Measurements from ENCODE around the gene DHPS. TPM values are rescaled to one million over a fixed set of nuclear protein-coding genes. Genes with fewer than 3 reads are reported as not detected.
A peak's percentile ranks its signal among the peaks of the same experiment; 100 is the strongest.

The DHPS gene
- total and polyA plus RNA-seq, 2 of the 13 experiments (the other 11 are each of a cell fraction or from before 2014, with no cell fraction given): 43.3 to 84.3 TPM

- TF ChIP-seq, protein P1, sequence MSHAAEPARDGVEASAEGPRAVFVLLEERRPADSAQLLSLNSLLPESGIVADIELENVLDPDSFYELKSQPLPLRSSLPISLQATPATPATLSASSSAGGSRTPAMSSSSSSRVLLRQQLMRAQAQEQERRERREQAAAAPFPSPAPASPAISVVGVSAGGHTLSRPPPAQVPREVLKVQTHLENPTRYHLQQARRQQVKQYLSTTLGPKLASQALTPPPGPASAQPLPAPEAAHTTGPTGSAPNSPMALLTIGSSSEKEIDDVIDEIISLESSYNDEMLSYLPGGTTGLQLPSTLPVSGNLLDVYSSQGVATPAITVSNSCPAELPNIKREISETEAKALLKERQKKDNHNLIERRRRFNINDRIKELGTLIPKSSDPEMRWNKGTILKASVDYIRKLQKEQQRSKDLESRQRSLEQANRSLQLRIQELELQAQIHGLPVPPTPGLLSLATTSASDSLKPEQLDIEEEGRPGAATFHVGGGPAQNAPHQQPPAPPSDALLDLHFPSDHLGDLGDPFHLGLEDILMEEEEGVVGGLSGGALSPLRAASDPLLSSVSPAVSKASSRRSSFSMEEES (CRISPR knock-in tag; IDR thresholded peaks at IDR 0.05): 0 out of 2 replicates have a peak, but pooled peaks have one; percentile 7
- TF ChIP-seq EZH2 (conservative IDR thresholded peaks at IDR 0.05; ENCODE audit: low read depth, low read length) (no peak), SSRP1 (CRISPR knock-in tag; IDR thresholded peaks at IDR 0.05) (no peak), ZFP36 (IDR thresholded peaks at IDR 0.05; ENCODE audit: borderline replicate concordance, low read depth, low read length, partially characterized antibody) (no peak), ZNF646 (CRISPR knock-in tag; IDR thresholded peaks at IDR 0.05) (no peak), ZBTB21 (CRISPR knock-in tag; IDR thresholded peaks at IDR 0.05) (no peak), ZNF460 (CRISPR knock-in tag; IDR thresholded peaks at IDR 0.05; ENCODE audit: borderline replicate concordance) (no peak), ZNF431 (CRISPR knock-in tag; IDR thresholded peaks at IDR 0.05; ENCODE audit: borderline replicate concordance, low read depth) (no peak), GLI4 (CRISPR knock-in tag; IDR thresholded peaks at IDR 0.05; ENCODE audit: borderline replicate concordance) (0 out of 2 replicates have a peak, but pooled peaks have one; percentile 73), SRY (CRISPR knock-in tag; IDR thresholded peaks at IDR 0.05) (peak; percentile 38; the same call in 1 of the 2 replicates), CBX5 (CRISPR knock-in tag; IDR thresholded peaks at IDR 0.05; ENCODE audit: borderline replicate concordance) (no peak; the same call in 1 of the 2 replicates), NFE2L1 (CRISPR knock-in tag; IDR thresholded peaks at IDR 0.05; ENCODE audit: borderline replicate concordance) (no peak), MAX (IDR thresholded peaks at IDR 0.05) (peak; percentile 71), MAZ (IDR thresholded peaks at IDR 0.05; ENCODE audit: borderline replicate concordance, low read depth, low read length) (no peak), MAZ (CRISPR knock-in tag; IDR thresholded peaks at IDR 0.05; ENCODE audit: low read depth) (peak; percentile 53; the same call in 1 of the 2 replicates)
- TF ChIP-seq, protein P2, sequence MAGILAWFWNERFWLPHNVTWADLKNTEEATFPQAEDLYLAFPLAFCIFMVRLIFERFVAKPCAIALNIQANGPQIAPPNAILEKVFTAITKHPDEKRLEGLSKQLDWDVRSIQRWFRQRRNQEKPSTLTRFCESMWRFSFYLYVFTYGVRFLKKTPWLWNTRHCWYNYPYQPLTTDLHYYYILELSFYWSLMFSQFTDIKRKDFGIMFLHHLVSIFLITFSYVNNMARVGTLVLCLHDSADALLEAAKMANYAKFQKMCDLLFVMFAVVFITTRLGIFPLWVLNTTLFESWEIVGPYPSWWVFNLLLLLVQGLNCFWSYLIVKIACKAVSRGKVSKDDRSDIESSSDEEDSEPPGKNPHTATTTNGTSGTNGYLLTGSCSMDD (CRISPR knock-in tag; IDR thresholded peaks at IDR 0.05): no peak; the same call in 1 of the 2 replicates
- TF ChIP-seq, protein P3, sequence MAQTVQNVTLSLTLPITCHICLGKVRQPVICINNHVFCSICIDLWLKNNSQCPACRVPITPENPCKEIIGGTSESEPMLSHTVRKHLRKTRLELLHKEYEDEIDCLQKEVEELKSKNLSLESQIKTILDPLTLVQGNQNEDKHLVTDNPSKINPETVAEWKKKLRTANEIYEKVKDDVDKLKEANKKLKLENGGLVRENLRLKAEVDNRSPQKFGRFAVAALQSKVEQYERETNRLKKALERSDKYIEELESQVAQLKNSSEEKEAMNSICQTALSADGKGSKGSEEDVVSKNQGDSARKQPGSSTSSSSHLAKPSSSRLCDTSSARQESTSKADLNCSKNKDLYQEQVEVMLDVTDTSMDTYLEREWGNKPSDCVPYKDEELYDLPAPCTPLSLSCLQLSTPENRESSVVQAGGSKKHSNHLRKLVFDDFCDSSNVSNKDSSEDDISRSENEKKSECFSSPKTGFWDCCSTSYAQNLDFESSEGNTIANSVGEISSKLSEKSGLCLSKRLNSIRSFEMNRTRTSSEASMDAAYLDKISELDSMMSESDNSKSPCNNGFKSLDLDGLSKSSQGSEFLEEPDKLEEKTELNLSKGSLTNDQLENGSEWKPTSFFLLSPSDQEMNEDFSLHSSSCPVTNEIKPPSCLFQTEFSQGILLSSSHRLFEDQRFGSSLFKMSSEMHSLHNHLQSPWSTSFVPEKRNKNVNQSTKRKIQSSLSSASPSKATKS (CRISPR knock-in tag; IDR thresholded peaks at IDR 0.05): no peak
Measured at GRCh38 chr19:12669270-12670158, 12.2 kb downstream of the DHPS start (continued).
